Measurements from ENCODE around the gene PCSK9. TPM values are rescaled to one million over a fixed set of nuclear protein-coding genes. Genes with fewer than 3 reads are reported as not detected.

PCSK9 gene
- total and polyA plus RNA-seq, 3 donors from 2014 or later: 1.1 to 1.9 (median 1.3) TPM

DNA sequence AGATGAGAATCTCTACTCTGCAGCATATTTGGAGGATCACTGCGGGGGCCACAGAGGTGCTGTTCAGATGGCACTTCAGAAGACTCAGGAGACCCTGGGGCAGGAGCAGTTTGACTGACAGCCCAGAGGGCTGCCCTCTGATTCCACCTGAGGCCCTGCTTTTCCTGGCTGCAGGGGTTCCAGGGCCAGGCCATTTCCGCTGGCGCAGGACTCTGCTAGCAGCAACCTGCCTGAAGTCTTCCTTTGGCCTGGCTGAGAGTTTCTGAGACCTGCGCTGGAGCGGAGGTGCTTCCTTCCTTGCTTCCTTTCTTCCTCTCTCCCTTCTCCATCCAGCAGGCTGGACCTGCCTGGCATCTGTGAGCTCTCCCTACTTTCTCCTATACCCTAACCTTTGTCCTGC lies 11.8 kb downstream of the PCSK9 start:
- no peaks in the 10 kb centered on the region for H3K9me3 ChIP-seq
- no peak overlapping the region for H3K4me3 ChIP-seq
- H3K36me3 ChIP-seq (ENCODE audit: low read depth, missing control alignments): no peaks in the 10 kb centered on the region
- peaks cover 18% of the 10 kb centered on the region for H3K4me1 ChIP-seq
- H3K27me3 ChIP-seq: no peaks in the 10 kb centered on the region
- no peak overlapping the region for H3K27ac ChIP-seq
- TF ChIP-seq, protein P1, sequence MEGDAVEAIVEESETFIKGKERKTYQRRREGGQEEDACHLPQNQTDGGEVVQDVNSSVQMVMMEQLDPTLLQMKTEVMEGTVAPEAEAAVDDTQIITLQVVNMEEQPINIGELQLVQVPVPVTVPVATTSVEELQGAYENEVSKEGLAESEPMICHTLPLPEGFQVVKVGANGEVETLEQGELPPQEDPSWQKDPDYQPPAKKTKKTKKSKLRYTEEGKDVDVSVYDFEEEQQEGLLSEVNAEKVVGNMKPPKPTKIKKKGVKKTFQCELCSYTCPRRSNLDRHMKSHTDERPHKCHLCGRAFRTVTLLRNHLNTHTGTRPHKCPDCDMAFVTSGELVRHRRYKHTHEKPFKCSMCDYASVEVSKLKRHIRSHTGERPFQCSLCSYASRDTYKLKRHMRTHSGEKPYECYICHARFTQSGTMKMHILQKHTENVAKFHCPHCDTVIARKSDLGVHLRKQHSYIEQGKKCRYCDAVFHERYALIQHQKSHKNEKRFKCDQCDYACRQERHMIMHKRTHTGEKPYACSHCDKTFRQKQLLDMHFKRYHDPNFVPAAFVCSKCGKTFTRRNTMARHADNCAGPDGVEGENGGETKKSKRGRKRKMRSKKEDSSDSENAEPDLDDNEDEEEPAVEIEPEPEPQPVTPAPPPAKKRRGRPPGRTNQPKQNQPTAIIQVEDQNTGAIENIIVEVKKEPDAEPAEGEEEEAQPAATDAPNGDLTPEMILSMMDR (IDR thresholded peaks at IDR 0.05): no peak
- TF ChIP-seq POLR2A (IDR thresholded peaks at IDR 0.05): no peak
- intact Hi-C loops (cut with DNase I; ENCODE audit: low total_unique reads): no loop called here
- no peak for DNase-seq
- 80 to 95% methylated on average over 5 of the region's 5 CpGs for WGBS, 2 donors

DNA sequence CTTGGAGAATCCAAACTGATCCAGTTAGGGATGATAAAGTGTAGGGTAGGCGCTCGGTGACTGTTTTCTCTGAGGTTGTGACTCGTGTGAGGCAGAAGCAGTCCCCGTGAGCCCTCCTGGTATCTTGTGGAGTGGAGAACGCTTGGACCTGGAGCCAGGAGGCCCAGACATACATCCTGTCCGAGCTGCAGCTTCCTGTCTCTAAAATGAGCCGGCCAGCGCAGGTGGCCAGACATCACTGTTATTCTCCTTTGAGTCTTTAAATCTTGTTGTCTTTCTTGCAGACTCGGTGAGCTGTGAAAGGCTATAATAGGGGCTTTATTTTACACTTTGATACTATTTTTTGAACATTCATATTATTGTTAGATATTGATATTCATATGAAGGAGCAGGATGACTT lies 12.3 kb downstream of the PCSK9 start:
- no peak overlapping the region for H3K27ac ChIP-seq
- WGBS, 2 donors: 68 to 82% methylated on average over 9 of the region's 9 CpGs
- peaks cover 18% of the 10 kb centered on the region for H3K4me1 ChIP-seq
- no peaks in the 10 kb centered on the region for H3K27me3 ChIP-seq
- no peak for TF ChIP-seq POLR2A (IDR thresholded peaks at IDR 0.05)
- TF ChIP-seq, protein P1 (IDR thresholded peaks at IDR 0.05): no peak
- intact Hi-C loops (cut with DNase I; ENCODE audit: low total_unique reads): no loop called here
- DNase-seq: no peak
- no peak overlapping the region for H3K4me3 ChIP-seq
- H3K36me3 ChIP-seq (ENCODE audit: low read depth, missing control alignments): no peaks in the 10 kb centered on the region
- H3K9me3 ChIP-seq: no peaks in the 10 kb centered on the region

DNA sequence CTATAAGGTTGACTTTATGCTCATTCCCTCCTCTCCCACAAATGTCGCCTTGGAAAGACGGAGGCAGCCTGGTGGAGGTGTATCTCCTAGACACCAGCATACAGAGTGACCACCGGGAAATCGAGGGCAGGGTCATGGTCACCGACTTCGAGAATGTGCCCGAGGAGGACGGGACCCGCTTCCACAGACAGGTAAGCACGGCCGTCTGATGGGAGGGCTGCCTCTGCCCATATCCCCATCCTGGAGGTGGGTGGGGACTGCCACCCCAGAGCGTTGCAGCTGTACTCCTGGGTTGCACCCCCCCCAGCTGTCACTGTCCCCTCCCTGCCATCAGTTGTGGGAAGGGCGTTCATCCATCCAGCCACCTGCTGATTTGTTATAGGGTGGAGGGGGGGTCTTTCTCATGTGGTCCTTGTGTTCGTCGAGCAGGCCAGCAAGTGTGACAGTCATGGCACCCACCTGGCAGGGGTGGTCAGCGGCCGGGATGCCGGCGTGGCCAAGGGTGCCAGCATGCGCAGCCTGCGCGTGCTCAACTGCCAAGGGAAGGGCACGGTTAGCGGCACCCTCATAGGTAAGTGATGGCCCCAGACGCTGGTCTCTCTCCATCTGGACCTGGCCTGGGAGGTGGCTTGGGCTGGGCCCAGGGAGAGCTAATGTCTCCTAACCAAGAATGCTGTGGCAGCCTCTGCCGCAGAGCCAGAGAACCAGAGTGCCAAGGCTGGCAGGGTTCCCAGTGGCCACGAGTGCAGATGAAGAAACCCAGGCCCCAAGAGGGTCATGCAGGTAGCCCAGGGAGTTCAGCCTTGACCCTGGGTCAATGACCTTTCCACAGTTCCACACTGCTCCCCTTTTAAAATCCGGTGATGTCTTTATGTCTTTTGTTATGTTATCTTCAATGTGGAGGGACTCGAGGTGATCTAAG lies 13.1 kb downstream of the PCSK9 start:
- Histone ChIP-seq H3K27ac (no peak overlapping the region), H3K27me3 (no peaks in the 10 kb centered on the region), H3K9me3 (no peaks in the 10 kb centered on the region), H3K4me1 (peaks cover 18% of the 10 kb centered on the region), H3K36me3 (ENCODE audit: low read depth, missing control alignments) (no peaks in the 10 kb centered on the region), H3K4me3 (no peak overlapping the region)
- WGBS, 2 donors: 85 to 88% methylated on average over 21 to 29 of the region's 29 CpGs
- intact Hi-C loops (cut with DNase I; ENCODE audit: low total_unique reads): no loop called here
- TF ChIP-seq, protein P1 (IDR thresholded peaks at IDR 0.05): no peak
- no peak for TF ChIP-seq POLR2A (IDR thresholded peaks at IDR 0.05)
- DNase-seq: no peak

DNA sequence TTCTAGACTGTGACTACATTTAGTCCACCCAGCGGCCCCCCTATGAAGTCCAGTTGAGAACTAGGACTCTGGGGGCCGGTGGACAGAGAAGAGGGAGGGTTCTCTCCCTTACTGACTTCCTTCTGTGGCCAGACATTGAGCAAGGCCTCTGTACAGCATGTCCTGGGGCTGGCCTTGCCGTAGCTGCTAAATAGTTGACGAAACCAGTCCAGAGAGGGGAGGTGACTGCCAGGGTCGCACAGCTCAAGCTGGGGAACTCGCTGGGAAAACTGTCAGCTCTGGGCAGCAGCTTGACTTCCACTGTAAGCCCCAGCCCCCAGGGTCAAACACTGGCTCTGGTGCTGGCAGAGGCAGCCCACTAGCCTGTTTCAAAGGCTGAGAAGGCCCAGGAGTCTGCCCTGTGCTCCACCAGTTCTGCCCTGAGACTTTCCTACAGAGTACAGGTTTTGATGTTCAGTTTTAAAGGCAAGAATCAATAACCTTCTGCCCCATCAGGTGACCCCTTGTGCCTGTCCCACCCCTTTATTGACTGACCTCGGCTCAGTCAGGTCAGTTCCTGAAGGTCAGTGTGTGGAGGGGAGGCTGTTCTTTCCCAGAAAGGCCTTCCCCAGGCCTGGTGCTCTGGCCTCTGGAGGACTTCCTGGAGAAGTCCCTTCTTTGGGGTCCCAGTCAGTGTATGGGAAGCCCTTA lies 14.1 kb downstream of the PCSK9 start:
- Histone ChIP-seq H3K9me3 (no peaks in the 10 kb centered on the region), H3K27ac (no peak overlapping the region), H3K36me3 (ENCODE audit: low read depth, missing control alignments) (no peaks in the 10 kb centered on the region), H3K27me3 (no peaks in the 10 kb centered on the region), H3K4me3 (no peak overlapping the region), H3K4me1 (peaks cover 18% of the 10 kb centered on the region)
- WGBS, 2 donors: 53 to 61% methylated on average over 6 to 7 of the region's 7 CpGs
- TF ChIP-seq POLR2A (IDR thresholded peaks at IDR 0.05): no peak
- TF ChIP-seq, protein P1 (IDR thresholded peaks at IDR 0.05): no peak
- peak; percentile 32 for DNase-seq
- intact Hi-C loops (cut with DNase I; ENCODE audit: low total_unique reads): no loop called here

Data from testis (tissue), 3 donors.